A204.1 (cell line): ENCODE data around the gene PADI1.

Experiments used
- FAIRE-seq: peaks from 2 replicates; lab custom pipeline; 2012; peaks lifted over from hg19 to GRCh38; lab: Jason Lieb, UNC

Gene PADI1

GRCh38 chr1:17274186-17275170 is 69.5 kb downstream of the PADI1 start:
- no peak for FAIRE-seq

DNA sequence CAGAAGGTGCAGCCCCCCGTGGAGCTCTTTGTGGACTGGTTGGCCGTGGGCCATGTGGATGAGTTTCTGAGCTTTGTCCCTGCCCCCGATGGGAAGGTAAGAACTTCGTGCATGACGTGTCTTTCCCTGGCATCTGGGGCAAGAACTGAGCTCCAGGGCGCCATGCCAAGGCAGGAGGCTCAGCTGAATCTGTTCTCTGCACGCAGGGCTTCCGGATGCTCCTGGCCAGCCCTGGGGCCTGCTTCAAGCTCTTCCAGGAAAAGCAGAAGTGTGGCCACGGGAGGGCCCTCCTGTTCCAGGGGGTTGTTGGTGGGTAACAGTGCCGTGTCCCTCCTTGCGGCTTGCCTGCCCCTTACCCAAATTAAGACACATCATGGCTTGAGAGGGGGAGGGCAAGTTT is 71.6 kb downstream of the PADI1 start:
- no peak for FAIRE-seq

GRCh38 chr1:17277511-17278159 is 72.7 kb downstream of the PADI1 start:
- FAIRE-seq, result no peak

GRCh38 chr1:17278996-17279830 is 74.3 kb downstream of the PADI1 start:
- no peak for FAIRE-seq

- FAIRE-seq, result no peak
Observed at GRCh38 chr1:17280436-17280835, 75.5 kb downstream of the PADI1 start.

GRCh38 chr1:17280894-17281293 is 76.0 kb downstream of the PADI1 start:
- FAIRE-seq, result no peak

DNA sequence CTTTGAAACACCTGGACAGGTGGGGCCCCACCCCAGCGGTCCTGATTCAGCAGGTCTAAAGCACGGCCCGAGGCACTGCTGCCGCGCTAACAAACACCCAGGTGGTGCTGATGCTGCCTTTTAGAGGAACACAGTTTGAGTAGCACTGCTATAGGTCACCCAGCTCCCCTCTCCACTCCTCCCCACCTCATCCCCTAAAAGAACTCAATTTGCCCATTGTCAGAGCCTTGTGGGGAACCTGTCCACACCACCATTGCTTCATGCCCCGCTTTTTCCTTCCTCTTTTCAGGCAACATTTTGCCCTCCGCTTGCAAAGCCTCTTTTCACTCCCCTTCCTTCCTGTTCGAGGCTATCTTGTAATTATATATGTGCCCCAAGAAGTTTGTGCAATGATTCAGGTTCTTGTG is 76.8 kb downstream of the PADI1 start:
- FAIRE-seq, result no peak

DNA sequence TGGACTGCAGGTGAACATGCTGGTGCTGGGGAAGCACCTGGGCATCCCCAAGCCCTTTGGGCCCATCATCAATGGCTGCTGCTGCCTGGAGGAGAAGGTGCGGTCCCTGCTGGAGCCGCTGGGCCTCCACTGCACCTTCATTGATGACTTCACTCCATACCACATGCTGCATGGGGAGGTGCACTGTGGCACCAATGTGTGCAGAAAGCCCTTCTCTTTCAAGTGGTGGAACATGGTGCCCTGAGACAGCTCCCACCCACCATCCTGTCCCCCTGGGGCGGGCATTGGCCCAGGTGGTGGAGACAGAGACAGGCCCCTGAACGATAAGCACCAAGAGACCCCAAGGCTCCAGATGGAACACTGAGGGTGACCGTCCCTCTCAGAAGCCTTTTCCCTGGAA is 77.9 kb downstream of the PADI1 start:
- no peak for FAIRE-seq

- no peak for FAIRE-seq
Observed at GRCh38 chr1:17286646-17287045, 81.7 kb downstream of the PADI1 start.

- no peak for FAIRE-seq
Observed at GRCh38 chr1:17287130-17287776, 82.3 kb downstream of the PADI1 start.

- FAIRE-seq, result no peak
Observed at GRCh38 chr1:17289721-17290120, 84.8 kb downstream of the PADI1 start.

DNA sequence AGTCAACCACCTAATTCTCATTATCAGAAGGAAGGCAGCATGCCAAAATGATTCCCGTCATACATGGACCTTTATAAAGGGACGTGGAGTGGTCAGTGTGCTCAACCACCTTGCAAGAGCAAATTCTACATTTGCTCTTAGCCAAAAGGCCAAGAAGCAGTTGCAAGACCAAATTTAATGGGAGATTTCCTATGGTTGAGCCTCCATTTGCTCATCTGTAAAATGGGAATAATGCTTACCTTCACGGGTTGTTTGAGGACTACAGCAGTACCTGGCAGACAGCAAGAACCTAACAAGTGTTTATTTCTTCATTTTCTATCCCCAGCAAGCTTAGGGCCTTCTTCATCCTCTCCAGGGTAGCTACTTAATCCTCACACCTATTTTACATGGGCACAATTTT is 85.6 kb downstream of the PADI1 start:
- no peak for FAIRE-seq

DNA sequence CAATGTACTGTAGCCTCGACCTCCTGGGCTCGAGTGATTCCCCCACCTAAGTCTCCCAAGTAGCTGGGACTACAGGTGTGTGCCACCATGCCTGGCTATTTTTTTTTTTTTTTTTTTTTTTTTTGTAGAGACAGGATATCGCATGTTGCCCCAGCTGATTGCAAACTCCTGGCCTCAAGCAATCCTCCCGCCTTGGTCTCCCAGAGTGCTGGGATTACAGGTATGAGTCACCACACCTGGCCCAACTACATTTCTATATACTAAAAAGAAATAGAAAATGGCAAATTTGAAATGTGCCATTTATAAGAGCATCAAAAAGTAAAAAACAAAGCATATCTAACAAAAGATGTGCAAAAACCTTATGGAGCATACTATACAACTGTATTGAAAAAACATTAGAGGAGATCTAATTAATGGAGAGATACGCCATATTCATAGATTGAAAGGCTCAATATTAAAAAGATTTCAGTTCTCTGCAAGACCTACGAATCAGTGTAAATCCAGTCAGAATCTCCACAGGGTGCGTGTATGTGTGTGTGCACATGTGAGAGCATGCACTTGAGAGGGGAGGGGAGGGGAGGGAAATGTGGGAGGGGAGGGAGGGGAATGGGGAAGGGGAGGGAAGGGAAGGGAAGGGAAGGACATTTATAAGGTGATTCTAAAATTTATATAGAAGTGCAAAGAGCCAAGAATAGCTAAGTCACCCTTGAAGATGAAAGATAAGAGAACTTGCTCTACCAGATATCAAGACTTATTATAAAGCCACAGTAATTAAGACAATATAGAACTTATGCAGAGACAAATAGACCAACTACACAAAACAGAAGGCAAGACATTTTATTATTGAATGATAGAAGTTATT is 87.6 kb downstream of the PADI1 start:
- no peak for FAIRE-seq

- FAIRE-seq, result no peak
Observed at GRCh38 chr1:17293681-17294425, 88.9 kb downstream of the PADI1 start.

- FAIRE-seq, result no peak
Observed at GRCh38 chr1:17295292-17295691, 90.4 kb downstream of the PADI1 start.
